MV-4-11 (cell line): Measurements from ENCODE around the gene POM121.
"Not testable (repeated sequence)": the region's sequence is repeated elsewhere in the genome, so short reads cannot be mapped to it uniquely, and the experiment has no call there.

Experiments used
- DNase-seq: peaks from one replicate; lab custom pipeline; 2025; lab: John Stamatoyannopoulos, UW

The POM121 gene

DNA sequence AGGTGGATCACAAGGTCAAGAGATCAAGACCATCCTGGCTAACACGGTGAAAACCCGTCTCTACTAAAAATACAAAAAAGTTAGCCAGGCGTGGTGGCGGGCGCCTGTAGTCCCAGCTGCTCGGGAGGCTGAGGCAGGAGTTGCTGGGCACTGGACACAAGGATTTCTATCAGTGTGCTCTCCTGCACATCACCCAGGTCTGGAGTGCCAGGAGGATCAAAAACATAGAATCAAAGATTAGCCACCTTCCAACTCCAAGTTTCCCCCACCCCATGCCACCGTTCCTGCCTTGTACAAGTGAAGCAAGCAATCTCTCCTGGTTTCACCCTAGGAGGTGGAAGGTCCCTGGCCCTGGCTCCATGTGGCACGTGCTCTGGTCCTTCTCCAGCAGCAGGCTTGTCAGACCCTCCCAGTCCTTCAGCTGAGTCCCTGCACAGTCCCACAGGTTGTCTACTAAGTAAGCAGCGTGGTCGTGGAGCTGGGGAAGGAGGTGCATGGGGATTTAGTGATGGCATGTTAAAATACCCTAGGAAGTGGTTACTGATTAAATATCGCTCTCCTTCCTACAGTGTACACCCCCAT lies 73.1 kb downstream of the POM121 start:
- DNase-seq: not testable (repeated sequence)
